ENCODE measurements around the gene GPR150. TPM values are rescaled to one million over a fixed set of nuclear protein-coding genes. Genes with fewer than 3 reads are reported as not detected.

Gene GPR150
- total and polyA plus RNA-seq, 2 of the 13 experiments (the other 11 are each of a cell fraction or from before 2014, with no cell fraction given), result 0.03 TPM; not detected in 1

- peak; percentile 78 for TF ChIP-seq MAX (IDR thresholded peaks at IDR 0.05)
- peak; percentile 84 for TF ChIP-seq ZNF18 (CRISPR knock-in tag; IDR thresholded peaks at IDR 0.05; ENCODE audit: insufficient replicate concordance)
- peak; percentile 81; the same call in 1 of the 2 replicates for TF ChIP-seq ZNF331 (CRISPR knock-in tag; IDR thresholded peaks at IDR 0.05)
- peak; percentile 74 for TF ChIP-seq PRMT3 (CRISPR knock-in tag; IDR thresholded peaks at IDR 0.05; ENCODE audit: borderline replicate concordance, low read depth)
- peak; percentile 37; the same call in 1 of the 2 replicates for TF ChIP-seq ZNF281 (CRISPR knock-in tag; IDR thresholded peaks at IDR 0.05; ENCODE audit: borderline replicate concordance)
- TF ChIP-seq PAF1 (CRISPR knock-in tag; IDR thresholded peaks at IDR 0.05), result no peak
- no peak for TF ChIP-seq ZNF572 (CRISPR knock-in tag; IDR thresholded peaks at IDR 0.05)
- peak; percentile 45 for TF ChIP-seq ZNF891 (CRISPR knock-in tag; IDR thresholded peaks at IDR 0.05)
- peak; percentile 85; the same call in 2 of the 3 replicates for TF ChIP-seq MXI1 (IDR thresholded peaks at IDR 0.05; ENCODE audit: borderline replicate concordance, low read depth, low read length)
- no peak for TF ChIP-seq TBP (CRISPR knock-in tag; IDR thresholded peaks at IDR 0.05)
- TF ChIP-seq NCOA2 (CRISPR knock-in tag; IDR thresholded peaks at IDR 0.05), result 0 out of 2 replicates have a peak, but pooled peaks have one; percentile 35
- no peak for TF ChIP-seq NFKBIZ (CRISPR knock-in tag; IDR thresholded peaks at IDR 0.05)
- TF ChIP-seq ZBED4 (CRISPR knock-in tag; IDR thresholded peaks at IDR 0.05; ENCODE audit: borderline replicate concordance), result peak; percentile 58
- 0 out of 2 replicates have a peak, but pooled peaks have one; percentile 48 for TF ChIP-seq GMEB2 (CRISPR knock-in tag; IDR thresholded peaks at IDR 0.05; ENCODE audit: low read depth)
- TF ChIP-seq ZNF335 (CRISPR knock-in tag; IDR thresholded peaks at IDR 0.05), result peak; percentile 64; the same call in 1 of the 2 replicates
- 0 out of 2 replicates have a peak, but pooled peaks have one; percentile 53 for TF ChIP-seq ZFP36L2 (CRISPR knock-in tag; IDR thresholded peaks at IDR 0.05)
- TF ChIP-seq DBP (CRISPR knock-in tag; IDR thresholded peaks at IDR 0.05; ENCODE audit: not compliant biosample characterization), result no peak
These were observed 26.9 kb downstream of the GPR150 start, which contains the start of gene RFESD (continued) for GRCh38 chr5:95646569-95647431.
